HFFc6 (cell line): Measurements from ENCODE around the gene SUMO2. TPM values are rescaled to one million over a fixed set of nuclear protein-coding genes. Genes with fewer than 3 reads are reported as not detected.
"Not testable (repeated sequence)": the region's sequence is repeated elsewhere in the genome, so short reads cannot be mapped to it uniquely, and the experiment has no call there.

Source experiments
- DNase-seq: peaks from one replicate; pipeline ENCODE4 v3.0.0-alpha.2; 2018
- H3K27ac Mint-ChIP-seq: 2 replicates; pipeline ENCODE4 v1.8.0; 2020; ENCODE audit warnings: mild to moderate bottlenecking, mixed read lengths
- H3K27me3 Mint-ChIP-seq: 2 replicates; pipeline ENCODE4 v1.8.0; 2021; ENCODE audit warnings: mild to moderate bottlenecking, moderate library complexity, mixed read lengths; ENCODE audit not compliant: insufficient read depth
- H3K36me3 Mint-ChIP-seq: 2 replicates; pipeline ENCODE4 v1.8.0; 2021; ENCODE audit warnings: low read depth, mixed read lengths
- H3K4me1 Mint-ChIP-seq: 2 replicates; pipeline ENCODE4 v1.8.0; 2020; ENCODE audit warnings: low read depth, mixed read lengths
- H3K4me3 Mint-ChIP-seq: 2 replicates; pipeline ENCODE4 v1.8.0; 2020; ENCODE audit warnings: mild to moderate bottlenecking, moderate library complexity, mixed read lengths
- H3K9me3 Mint-ChIP-seq: 2 replicates; pipeline ENCODE4 v1.8.0; 2020; ENCODE audit warnings: mild to moderate bottlenecking, mixed read lengths
- total RNA-seq, 6 experiments: library from RNA; stranded (reverse); fragmentation: NEBNext Ultra II Directional; extraction: Animal tissue kit (Norgen Biotek cat#: 25700); gene quantifications; 2 replicates in 1 of 6; 3 replicates in 5 of 6; pipeline ENCODE4 v1.2.3, GENCODE V29; 2021
- TF ChIP-seq, protein P1 (sequence below): fragments of 200-600 bp; sonication (generic); IDR thresholded peaks from 2 replicates; pipeline ENCODE4 v1.5.0; 2021; ENCODE audit warnings: antibody characterized with exemption, mild to moderate bottlenecking

Gene SUMO2
- total RNA-seq, 6 experiments from 2014 or later = 398 to 555 (median 512) TPM

DNA sequence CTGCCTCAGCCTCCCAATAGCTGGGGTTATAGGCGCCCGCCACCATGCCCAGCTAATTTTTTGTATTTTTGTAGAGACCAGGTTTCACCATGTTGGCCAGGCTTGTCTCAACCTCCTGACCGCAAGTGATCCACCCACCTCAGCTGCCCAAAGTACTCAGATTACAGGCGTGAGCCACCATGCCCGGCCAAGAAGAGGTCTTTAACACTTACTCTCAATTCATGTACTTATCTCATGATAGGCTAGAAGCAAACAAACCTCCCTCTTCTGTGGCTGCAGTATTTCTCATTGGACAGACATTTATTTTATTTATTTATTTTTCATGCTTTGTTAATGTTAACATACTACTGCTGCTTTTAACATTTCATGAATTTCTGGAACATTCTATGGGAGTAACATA lies 44.2 kb downstream of the SUMO2 start:
- Mint-ChIP-seq H3K27ac (no peak overlapping the region), H3K36me3 (peaks cover 5% of the 10 kb centered on the region; the same call in 1 of the 2 replicates)
- DNase-seq = no peak

DNA sequence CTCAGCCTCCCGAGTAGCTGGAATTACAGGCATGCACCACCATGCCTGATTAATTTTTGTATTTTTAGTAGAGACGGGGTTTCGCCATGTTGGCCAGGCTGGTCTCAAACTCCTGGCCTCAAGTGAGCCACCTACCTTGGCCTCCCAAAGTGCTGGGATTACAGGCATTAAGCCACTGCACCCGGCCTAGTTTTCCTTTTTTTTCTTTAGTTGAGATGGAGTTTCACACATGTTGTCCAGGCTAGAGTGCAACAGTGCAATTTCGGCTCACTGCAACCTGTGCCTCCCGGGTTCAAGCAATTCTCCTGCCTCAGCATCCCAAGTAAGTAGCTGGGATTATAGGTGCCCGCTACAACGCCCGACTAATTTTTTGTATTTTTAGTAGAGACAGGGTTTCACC lies 45.0 kb downstream of the SUMO2 start:
- H3K27ac Mint-ChIP-seq, H3K9me3 Mint-ChIP-seq, H3K4me1 Mint-ChIP-seq, DNase-seq, H3K27me3 Mint-ChIP-seq, H3K4me3 Mint-ChIP-seq, H3K36me3 Mint-ChIP-seq: not testable (repeated sequence)

More for the DNA sequence above, 44.2 kb downstream of the SUMO2 start:
- TF ChIP-seq, protein P1, sequence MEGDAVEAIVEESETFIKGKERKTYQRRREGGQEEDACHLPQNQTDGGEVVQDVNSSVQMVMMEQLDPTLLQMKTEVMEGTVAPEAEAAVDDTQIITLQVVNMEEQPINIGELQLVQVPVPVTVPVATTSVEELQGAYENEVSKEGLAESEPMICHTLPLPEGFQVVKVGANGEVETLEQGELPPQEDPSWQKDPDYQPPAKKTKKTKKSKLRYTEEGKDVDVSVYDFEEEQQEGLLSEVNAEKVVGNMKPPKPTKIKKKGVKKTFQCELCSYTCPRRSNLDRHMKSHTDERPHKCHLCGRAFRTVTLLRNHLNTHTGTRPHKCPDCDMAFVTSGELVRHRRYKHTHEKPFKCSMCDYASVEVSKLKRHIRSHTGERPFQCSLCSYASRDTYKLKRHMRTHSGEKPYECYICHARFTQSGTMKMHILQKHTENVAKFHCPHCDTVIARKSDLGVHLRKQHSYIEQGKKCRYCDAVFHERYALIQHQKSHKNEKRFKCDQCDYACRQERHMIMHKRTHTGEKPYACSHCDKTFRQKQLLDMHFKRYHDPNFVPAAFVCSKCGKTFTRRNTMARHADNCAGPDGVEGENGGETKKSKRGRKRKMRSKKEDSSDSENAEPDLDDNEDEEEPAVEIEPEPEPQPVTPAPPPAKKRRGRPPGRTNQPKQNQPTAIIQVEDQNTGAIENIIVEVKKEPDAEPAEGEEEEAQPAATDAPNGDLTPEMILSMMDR = no peak
- H3K27me3 Mint-ChIP-seq = no peaks in the 10 kb centered on the region; the same call in 1 of the 2 replicates
- no peaks in the 10 kb centered on the region for H3K4me1 Mint-ChIP-seq
- no peak overlapping the region for H3K4me3 Mint-ChIP-seq
- H3K9me3 Mint-ChIP-seq = no peaks in the 10 kb centered on the region

DNA sequence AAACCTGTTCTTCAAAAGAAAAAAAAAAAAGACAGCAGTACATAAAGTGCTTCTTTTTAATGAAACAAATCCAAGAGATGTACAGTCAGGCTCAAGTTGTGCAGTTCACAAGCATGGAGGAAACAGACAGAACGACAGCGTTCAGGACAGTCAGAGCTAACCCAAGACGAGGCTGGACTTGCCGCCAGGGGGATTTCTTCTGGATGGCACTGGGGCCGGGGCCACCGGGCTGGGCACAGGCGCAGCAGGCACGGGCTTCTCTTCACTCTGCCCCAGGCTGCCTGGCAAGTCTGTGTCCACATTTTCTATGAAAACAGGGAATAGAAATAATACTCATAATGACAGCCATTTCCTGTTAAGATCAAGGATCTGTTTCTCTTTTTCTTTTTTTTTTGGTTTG lies 46.8 kb downstream of the SUMO2 start:
- Mint-ChIP-seq H3K9me3 (no peaks in the 10 kb centered on the region), H3K4me1 (no peaks in the 10 kb centered on the region), H3K36me3 (no peaks in the 10 kb centered on the region; the same call in 1 of the 2 replicates), H3K27me3 (no peaks in the 10 kb centered on the region; the same call in 1 of the 2 replicates), H3K4me3 (no peak overlapping the region), H3K27ac (peak overlapping the region; percentile 8)
- TF ChIP-seq, protein P1 = no peak; the same call in 1 of the 2 replicates
- DNase-seq = no peak

DNA sequence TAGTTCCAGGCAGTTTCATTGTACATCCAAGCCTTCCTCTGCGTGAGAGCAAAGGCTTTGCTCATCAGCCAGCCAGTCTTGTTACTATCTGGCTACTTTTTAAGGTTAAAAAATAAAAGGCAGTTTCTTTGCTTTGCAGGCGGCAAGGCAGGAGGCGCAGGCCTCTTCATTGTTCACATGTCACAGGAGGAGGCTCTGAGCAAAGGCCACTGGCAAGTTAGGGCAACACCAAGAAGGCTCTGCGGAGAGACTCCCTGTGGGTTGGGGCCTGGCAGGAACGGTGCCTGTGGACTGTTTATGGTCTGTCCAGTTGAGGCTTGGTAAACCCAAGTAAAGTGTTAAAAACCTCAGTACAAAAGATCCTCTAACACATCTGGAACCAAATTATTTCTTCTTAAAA lies 47.3 kb downstream of the SUMO2 start:
- H3K4me3 Mint-ChIP-seq = no peak overlapping the region

DNA sequence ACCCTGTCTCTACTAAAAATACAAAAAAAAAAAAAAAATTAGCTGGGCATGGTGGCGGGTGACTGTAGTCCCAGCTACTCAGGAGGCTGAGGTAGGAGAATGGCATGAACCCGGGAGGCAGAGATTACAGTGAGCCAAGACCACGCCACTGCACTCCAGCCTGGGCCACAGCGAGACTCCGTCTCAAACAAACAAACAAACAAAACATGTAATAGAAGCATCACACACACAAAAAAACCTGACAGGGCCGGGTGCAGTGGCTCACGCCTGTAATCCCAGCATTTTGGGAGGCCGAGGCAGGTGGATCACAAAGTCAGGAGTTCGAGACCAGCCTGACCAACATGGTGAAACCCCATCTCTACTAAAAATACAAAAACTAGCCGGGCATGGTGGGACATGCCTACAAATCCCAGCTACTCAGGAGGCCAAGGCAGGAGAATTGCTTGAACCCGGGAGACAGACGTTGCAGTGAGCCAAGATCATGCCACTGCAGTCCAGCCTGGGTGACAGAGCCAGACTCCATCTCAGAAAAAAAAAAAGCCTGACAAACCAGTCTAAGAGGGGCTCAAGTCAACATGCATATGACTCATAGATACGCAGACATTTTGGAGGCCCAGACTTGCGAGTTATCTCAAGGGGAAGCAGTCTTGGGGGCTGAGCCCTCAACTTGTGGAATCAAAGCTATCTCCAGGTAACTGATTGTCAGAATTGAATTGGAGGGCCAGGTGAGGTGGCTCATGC lies 49.0 kb downstream of the SUMO2 start:
- DNase-seq, H3K4me3 Mint-ChIP-seq, H3K27ac Mint-ChIP-seq, H3K9me3 Mint-ChIP-seq, H3K4me1 Mint-ChIP-seq, H3K27me3 Mint-ChIP-seq, H3K36me3 Mint-ChIP-seq: not testable (repeated sequence)

More for the DNA sequence above, 47.3 kb downstream of the SUMO2 start:
- Mint-ChIP-seq H3K9me3 (no peaks in the 10 kb centered on the region), H3K36me3 (peaks cover 2% of the 10 kb centered on the region; the same call in 1 of the 2 replicates), H3K4me1 (peaks cover 4% of the 10 kb centered on the region), H3K27ac (peak overlapping the region; percentile 8; the same call in 1 of the 2 replicates), H3K27me3 (peaks cover 3% of the 10 kb centered on the region; the same call in 1 of the 2 replicates)
- TF ChIP-seq, protein P1 = no peak
- DNase-seq = no peak

DNA sequence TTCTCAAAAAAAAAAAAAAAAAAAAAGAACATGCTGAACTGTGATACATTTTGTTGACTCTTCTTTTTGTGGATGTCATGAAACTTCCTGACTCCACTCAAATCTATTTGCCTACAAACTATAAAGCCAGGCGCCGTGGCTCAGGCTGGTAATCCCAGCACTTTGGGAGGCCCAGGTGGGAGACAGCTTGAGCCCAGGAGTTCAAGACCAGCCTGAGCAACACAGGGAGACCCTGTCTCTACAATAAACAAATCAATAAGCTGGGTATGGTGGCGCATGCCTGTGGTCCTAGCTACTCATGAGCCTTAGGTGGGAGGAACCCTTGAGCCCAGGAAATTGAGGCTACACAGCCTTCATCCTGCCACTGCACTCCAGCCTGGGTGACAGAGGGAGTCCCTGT lies 49.8 kb downstream of the SUMO2 start:
- Mint-ChIP-seq H3K4me1 (peaks cover 7% of the 10 kb centered on the region), H3K4me3 (no peak overlapping the region), H3K27ac (no peak overlapping the region), H3K27me3 (peaks cover 6% of the 10 kb centered on the region; the same call in 1 of the 2 replicates), H3K9me3 (no peaks in the 10 kb centered on the region), H3K36me3 (peaks cover 8% of the 10 kb centered on the region; the same call in 1 of the 2 replicates)
- no peak for DNase-seq
- TF ChIP-seq, protein P1 = no peak

DNA sequence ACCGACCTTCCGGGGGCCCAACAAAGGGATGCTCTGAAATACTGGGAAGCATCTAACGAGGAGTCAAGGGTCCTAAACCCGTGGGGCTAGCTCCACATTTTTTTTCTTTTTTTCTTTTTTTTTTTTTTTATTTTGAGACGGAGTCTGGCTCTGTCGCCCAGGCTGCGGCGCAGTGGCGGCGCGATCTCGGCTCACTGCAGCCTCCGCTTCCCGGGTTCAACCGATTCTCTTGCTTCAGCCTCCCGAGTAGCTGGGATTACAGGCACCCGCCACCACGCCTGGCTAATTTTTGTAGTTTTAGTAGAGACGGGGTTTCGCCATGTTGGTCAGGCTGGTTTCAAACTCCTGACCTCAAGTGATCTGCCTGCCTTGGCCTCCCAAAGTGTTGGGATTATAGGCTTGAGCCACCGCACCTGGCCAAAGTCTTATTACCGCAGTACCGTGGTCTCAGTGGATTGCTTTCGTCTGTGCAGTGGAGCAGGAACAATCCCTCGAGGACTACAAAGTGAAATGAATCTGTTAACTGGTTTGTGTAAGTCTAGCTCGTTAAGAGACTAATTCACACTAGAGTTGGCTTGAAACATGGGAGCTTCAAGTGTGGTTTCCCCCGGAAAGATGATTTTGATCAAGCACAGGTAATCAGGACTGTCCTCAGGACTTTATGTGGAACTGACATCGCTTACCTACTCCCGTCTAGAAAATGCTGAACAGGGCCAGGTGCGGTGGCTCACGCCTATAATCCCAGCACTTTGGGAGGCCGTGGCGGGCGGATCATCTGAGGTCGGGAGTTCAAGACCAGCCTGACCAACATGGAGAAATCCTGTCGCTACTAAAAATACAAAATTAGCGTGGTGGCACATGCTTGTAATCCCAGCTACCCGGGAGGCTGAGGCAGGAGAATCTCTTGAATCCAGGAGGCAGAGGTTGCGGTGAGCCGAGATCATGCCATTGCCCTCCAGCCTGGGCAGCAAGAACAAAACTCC lies 50.5 kb downstream of the SUMO2 start:
- H3K9me3 Mint-ChIP-seq, H3K27me3 Mint-ChIP-seq, DNase-seq, H3K36me3 Mint-ChIP-seq, H3K4me1 Mint-ChIP-seq: not testable (repeated sequence)
- Mint-ChIP-seq H3K4me3 (peak overlapping the region; percentile 89), H3K27ac (peak overlapping the region; percentile 91)
